Right lobe of liver (tissue), 6 donors: ENCODE measurements around the gene WASF1. TPM values are rescaled to one million over a fixed set of nuclear protein-coding genes. Genes with fewer than 3 reads are reported as not detected.

ENCODE experiments used
- ATAC-seq, 4 donors: fragments of 200-7000 bp; cut with Tn5 transposase; one replicate each; pipeline ENCODE4 v1.9.1; 2020; ENCODE audit warnings: mild to moderate bottlenecking in 4 of 4, moderate library complexity in 4 of 4
- DNase-seq, 3 donors: peaks; one replicate each; pipeline ENCODE4 v3.0.0-alpha.2; 2020
- H3K27ac ChIP-seq, 3 donors: fragments of 200-600 bp; one replicate each; pipeline ENCODE4 v1.8.0; 2022
- H3K27me3 ChIP-seq, 2 donors: fragments of 200-600 bp; one replicate each; pipeline ENCODE4 v1.8.0; 2022
- H3K36me3 ChIP-seq, 4 donors: fragments of 200-600 bp; sonication (generic) in 1 of 4; one replicate each; pipeline versions ENCODE4 v1.5.1 to v1.8.0; 2017 to 2022; ENCODE audit warnings: control low read depth in 1 of 4
- H3K4me1 ChIP-seq, 4 donors: fragments of 200-600 bp; sonication (generic) in 1 of 4; one replicate each; pipeline versions ENCODE4 v1.5.1 to v1.8.0; 2017 to 2022; ENCODE audit warnings: control low read depth in 1 of 4
- H3K4me3 ChIP-seq, 3 donors: fragments of 200-600 bp; one replicate each; pipeline ENCODE4 v1.8.0; 2022
- H3K9me3 ChIP-seq, 4 donors: fragments of 200-600 bp; sonication (generic) in 1 of 4; one replicate each; pipeline versions ENCODE4 v1.5.1 to v1.8.0; 2017 to 2022; ENCODE audit warnings: control low read depth in 1 of 4
- POLR2A ChIP-seq: fragments of 450-650 bp; IDR thresholded peaks from one replicate; pipeline ENCODE4 v1.6.1; 2017; ENCODE audit warnings: antibody characterized with exemption, mild to moderate bottlenecking
- WGBS: methylation state at CpG from one replicate; pipeline ENCODE4 v1.1.6; 2018; ENCODE audit warnings: low coverage, low lambda C conversion rate; ENCODE audit not compliant: insufficient coverage; ENCODE audit errors: missing lambda C conversion rate; 5-methylcytosine and 5-hydroxymethylcytosine counted together
- intact Hi-C, 2 donors: fragments of 100-400 bp; cut with DNase I; formaldehyde crosslinking; loops; one replicate each; pipeline versions ENCODE4 v1.11.2 to v1.14.1; 2022
- total RNA-seq, 6 experiments: library from RNA; depleted of rRNA in 2 of 6; stranded (reverse); fragments of >200 nt in 2 of 6; fragmentation: NEBNext Ultra II Directional in 3 of 6; extraction: Animal tissue kit (Norgen Biotek cat#: 25700) in 3 of 6; gene quantifications; one replicate each; pipeline versions ENCODE4 v1.1.0 to v1.2.4, GENCODE V29; 2016 to 2023
- TF ChIP-seq, protein P1 (sequence below), 4 donors: fragments of 200-600 bp in 3 of 4; fragments of 450-650 bp in 1 of 4; IDR thresholded peaks; one replicate each; pipeline versions ENCODE4 v1.5.1 to v1.8.0; 2016 to 2022; ENCODE audit warnings: antibody characterized with exemption in 4 of 4, mild to moderate bottlenecking in 2 of 4
- donor health status: DM: no; HTN: yes; CAD: no.
- donor health status: DM: no; HTN: no; CAD: no.
- donor health status: DM: no; HTN: no; CAD: no.
- donor health status: DM: no; HTN: yes; CAD: no.
- donor health status: DM: no; HTN: yes; CAD: no.

Gene WASF1
- total RNA-seq, 6 experiments from 2014 or later = 3.6 to 6.6 (median 4.8) TPM

DNA sequence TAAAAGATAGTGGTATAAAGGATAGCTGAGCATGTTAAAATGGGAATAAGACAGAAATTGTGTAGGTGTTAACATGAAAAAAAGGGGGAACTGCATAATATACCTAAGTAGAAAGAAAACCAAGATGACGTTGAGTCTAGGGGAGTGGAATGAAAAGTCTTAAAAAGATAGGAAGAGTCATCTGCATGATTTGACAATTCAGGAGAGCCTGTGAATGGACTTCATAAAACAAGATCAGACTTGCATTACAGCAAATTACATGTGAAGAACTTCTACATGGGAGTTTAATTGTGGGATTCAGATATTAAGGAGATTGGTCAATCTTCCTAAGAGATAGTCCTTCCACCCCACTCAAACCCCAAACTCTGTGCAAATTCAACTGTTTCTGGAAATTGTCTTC, 85.5 kb downstream of the WASF1 start:
- intact Hi-C loops = no loop called here
- peaks cover 0 to 11% (median 3%) of the 10 kb centered on the region in 4 donors for H3K4me1 ChIP-seq
- no peaks in the 10 kb centered on the region for H3K27me3 ChIP-seq
- no peaks in the 10 kb centered on the region for H3K9me3 ChIP-seq
- ATAC-seq (no peak), DNase-seq (no peak)
- no peak for TF ChIP-seq POLR2A
- TF ChIP-seq, protein P1, sequence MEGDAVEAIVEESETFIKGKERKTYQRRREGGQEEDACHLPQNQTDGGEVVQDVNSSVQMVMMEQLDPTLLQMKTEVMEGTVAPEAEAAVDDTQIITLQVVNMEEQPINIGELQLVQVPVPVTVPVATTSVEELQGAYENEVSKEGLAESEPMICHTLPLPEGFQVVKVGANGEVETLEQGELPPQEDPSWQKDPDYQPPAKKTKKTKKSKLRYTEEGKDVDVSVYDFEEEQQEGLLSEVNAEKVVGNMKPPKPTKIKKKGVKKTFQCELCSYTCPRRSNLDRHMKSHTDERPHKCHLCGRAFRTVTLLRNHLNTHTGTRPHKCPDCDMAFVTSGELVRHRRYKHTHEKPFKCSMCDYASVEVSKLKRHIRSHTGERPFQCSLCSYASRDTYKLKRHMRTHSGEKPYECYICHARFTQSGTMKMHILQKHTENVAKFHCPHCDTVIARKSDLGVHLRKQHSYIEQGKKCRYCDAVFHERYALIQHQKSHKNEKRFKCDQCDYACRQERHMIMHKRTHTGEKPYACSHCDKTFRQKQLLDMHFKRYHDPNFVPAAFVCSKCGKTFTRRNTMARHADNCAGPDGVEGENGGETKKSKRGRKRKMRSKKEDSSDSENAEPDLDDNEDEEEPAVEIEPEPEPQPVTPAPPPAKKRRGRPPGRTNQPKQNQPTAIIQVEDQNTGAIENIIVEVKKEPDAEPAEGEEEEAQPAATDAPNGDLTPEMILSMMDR (IDR thresholded peaks at IDR 0.05) = no peak
- 87% methylated on average over 1 of the region's 1 CpG for WGBS
- H3K36me3 ChIP-seq = no peaks in the 10 kb centered on the region
- no peak overlapping the region for H3K27ac ChIP-seq
- no peak overlapping the region for H3K4me3 ChIP-seq

DNA sequence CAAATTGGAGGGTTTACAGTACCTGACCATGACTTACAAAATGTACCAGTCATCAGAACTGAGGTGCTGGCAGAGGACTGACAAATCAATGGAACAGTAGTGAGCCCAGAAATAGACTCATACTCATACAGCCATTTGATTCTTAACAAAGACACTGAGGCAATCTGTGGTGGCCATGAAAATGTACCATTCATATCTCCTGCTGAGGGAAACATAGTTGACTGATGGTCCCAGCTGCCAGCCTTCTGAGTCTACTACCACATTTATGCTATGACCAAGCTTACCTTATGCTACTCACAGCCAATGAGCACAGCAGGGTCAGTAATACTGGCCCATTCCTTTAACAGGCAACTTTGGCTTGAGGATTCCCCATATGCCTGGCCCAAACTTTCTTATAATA, 88.6 kb downstream of the WASF1 start:
- H3K27me3 ChIP-seq = no peaks in the 10 kb centered on the region
- H3K27ac ChIP-seq = no peak overlapping the region
- no peaks in the 10 kb centered on the region for H3K4me1 ChIP-seq
- TF ChIP-seq POLR2A = no peak
- no peaks in the 10 kb centered on the region for H3K36me3 ChIP-seq
- ATAC-seq (no peak), DNase-seq (no peak)
- H3K9me3 ChIP-seq = no peaks in the 10 kb centered on the region
- intact Hi-C loops = no loop called here
- H3K4me3 ChIP-seq = no peak overlapping the region

DNA sequence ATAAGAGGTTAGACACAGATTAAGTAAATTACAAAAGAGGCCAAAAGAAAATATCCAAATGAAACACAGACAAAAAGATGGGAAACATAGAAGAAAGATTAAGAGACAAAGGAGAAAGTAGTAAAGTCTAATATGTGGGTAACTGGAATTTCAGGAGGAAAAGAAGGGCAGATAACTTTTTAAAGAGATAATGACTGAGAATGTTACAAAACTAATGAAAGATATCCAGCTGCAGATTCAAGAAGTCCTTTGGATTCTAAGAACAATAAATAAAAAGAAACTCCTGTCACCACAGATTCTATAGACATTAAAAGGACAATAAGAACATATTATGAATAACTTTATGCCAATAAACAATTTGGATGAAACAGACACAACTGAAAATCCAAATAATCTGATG, 90.1 kb downstream of the WASF1 start:
- TF ChIP-seq, protein P1 (IDR thresholded peaks at IDR 0.05) = no peak
- TF ChIP-seq POLR2A = no peak

DNA sequence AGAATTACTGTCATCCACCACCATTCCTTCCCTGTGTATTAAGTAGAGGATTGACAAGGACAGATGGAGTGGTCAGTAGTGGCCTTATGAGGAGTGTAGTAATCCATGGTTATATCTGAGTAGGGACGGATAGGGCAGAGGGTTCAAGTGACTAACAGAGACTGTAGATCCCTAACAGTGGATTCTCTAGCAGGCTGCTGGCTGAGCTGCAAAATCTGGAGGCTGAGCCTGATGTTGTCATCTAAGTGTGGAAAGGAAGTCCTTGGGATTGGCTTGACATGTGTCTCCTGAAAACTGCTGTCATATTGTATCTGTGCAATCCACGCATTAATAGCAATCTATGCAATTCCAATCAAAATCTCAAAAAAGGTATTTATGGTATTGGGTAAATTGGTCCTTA, 94.2 kb downstream of the WASF1 start:
- DNase-seq = no peak
- ATAC-seq = no peak
- H3K27ac ChIP-seq = no peak overlapping the region
- WGBS = 94% methylated on average over 2 of the region's 2 CpGs
- no peaks in the 10 kb centered on the region for H3K9me3 ChIP-seq
- intact Hi-C loops = no loop called here
- no peaks in the 10 kb centered on the region for H3K27me3 ChIP-seq
- H3K4me1 ChIP-seq = no peaks in the 10 kb centered on the region
- no peak overlapping the region for H3K4me3 ChIP-seq
- H3K36me3 ChIP-seq = no peaks in the 10 kb centered on the region
- no peak for TF ChIP-seq POLR2A
- TF ChIP-seq, protein P1 (IDR thresholded peaks at IDR 0.05) = no peak

More for the DNA sequence above, 90.1 kb downstream of the WASF1 start:
- DNase-seq (no peak), ATAC-seq (no peak)
- H3K36me3 ChIP-seq = no peaks in the 10 kb centered on the region
- no peak overlapping the region for H3K4me3 ChIP-seq
- H3K27me3 ChIP-seq = no peaks in the 10 kb centered on the region
- H3K4me1 ChIP-seq = no peaks in the 10 kb centered on the region
- intact Hi-C loops = no loop called here
- H3K9me3 ChIP-seq = no peaks in the 10 kb centered on the region
- H3K27ac ChIP-seq = no peak overlapping the region

DNA sequence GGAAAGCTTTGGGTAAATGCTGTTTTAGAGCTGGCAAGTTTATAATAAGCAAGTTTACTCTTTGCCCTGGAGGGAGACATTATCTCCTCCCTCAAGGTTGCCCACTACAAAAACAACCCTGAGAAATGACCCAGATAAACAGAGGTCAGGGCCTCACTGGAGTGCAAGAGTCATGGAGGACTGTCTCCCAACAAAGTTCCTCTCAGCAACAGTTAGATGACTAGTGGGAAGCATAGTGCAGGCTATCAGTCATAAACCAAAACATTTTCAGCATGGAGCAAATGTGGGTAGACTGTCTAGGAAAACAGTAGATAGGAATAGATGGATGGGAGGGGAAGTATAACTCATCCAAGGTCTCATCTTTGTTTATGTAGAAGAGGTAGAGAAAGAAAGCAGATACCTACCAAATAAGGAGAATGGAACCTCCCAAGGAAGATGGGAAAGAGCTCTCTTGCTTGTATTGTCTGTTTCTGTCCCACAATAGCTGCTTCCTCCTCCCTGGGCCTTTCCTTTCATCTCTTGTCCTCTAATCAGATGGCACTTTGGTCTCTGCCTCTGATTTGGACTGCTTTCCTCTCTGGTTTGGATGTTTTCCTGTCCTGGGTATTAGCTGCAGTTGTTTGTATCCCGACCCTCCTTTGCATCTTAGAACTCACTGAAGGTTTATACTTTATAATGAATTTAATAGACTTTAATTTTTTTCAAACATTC, 95.4 kb downstream of the WASF1 start:
- TF ChIP-seq, protein P1 (IDR thresholded peaks at IDR 0.05) = no peak
- TF ChIP-seq POLR2A = no peak
- intact Hi-C loops = no loop called here
- no peak for ATAC-seq

More for the DNA sequence above, 95.4 kb downstream of the WASF1 start:
- Histone ChIP-seq H3K27ac (no peak overlapping the region), H3K36me3 (no peaks in the 10 kb centered on the region), H3K9me3 (no peaks in the 10 kb centered on the region), H3K27me3 (no peaks in the 10 kb centered on the region), H3K4me3 (no peak overlapping the region), H3K4me1 (no peaks in the 10 kb centered on the region)
- DNase-seq = no peak
- WGBS = 50% methylated on average over 1 of the region's 1 CpG
